Stimulated activated CD8-positive, alpha-beta memory T cell treated with anti-CD3 and anti-CD28 coated beads, Interleukin-12 subunit alpha, Interleukin-12 subunit beta, amount 100 ng/mL, for 24 hours (primary cell): ENCODE data around the gene ANKS1A.
"Not testable (repeated sequence)": the region's sequence is repeated elsewhere in the genome, so short reads cannot be mapped to it uniquely, and the experiment has no call there.

Experiments used
- DNase-seq: peaks from one replicate; pipeline ENCODE4 v3.0.0-alpha.2; 2020; ENCODE audit errors: extremely low read depth

The ANKS1A gene

DNA sequence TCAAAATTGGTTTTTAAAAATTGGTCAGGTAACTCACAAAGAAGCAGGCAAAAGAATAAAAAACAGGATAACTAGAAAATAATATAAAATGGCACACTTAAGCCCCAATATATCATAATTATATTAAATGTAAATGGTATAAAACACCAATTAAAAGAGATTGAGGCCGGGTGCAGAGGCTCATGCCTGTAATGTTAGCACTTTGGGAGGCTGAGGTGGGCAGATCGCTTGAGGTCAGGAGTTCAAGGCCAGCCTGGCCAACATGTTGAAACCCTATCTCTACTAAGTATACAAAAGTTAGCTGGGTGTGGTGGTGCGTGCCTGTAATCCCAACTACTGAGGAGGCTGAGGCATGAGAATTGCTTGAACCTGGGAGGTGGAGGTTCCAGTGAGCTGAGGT is 216.0 kb downstream of the ANKS1A start:
- DNase-seq: no peak

DNA sequence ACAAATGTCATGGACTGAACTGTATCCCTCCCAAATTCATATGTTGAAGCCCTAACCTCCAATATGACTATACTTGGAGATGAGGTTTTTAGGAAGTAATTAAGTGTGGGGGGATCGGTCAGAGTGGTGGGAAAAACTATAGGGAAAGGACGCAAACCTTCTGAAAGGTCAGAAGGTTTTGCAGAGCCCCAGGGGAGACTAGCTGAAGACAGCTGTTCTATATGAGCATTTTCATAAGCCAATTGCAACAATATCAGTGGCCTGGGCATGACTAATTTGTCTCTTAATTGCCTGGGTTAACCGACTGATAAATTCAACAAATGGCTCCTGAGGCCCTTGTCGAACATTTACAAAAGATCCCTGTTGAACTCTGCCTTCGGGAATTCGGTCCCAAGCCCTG is 217.0 kb downstream of the ANKS1A start:
- DNase-seq: not testable (repeated sequence)

DNA sequence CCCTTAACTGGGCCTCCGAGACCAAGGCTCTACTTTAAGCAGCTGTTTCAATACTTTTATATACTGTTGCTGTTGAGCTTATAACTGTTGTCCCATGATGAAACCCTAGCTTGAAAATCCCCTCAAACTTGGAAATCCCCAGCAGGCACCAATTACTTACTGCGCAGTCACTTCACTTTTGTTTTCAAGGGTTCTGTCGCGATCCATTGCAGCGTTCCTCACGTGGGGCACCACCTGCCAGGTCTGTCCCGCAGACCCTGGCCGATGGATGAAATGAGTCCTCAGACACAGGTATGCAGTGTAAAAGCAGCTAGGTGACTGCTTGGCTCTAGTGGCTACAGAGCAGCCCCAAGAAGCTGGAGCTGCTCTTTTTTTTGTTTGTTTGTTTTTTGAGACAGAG is 218.2 kb downstream of the ANKS1A start:
- not testable (repeated sequence) for DNase-seq

GRCh38 chr6:35107761-35108160 is 218.7 kb downstream of the ANKS1A start:
- DNase-seq: not testable (repeated sequence)

- no peak for DNase-seq
Measured at GRCh38 chr6:35108309-35108885, 219.3 kb downstream of the ANKS1A start.

GRCh38 chr6:35120746-35121145 is 231.7 kb downstream of the ANKS1A start:
- no peak for DNase-seq

- no peak for DNase-seq
Measured at GRCh38 chr6:35124356-35124755, 235.3 kb downstream of the ANKS1A start.

DNA sequence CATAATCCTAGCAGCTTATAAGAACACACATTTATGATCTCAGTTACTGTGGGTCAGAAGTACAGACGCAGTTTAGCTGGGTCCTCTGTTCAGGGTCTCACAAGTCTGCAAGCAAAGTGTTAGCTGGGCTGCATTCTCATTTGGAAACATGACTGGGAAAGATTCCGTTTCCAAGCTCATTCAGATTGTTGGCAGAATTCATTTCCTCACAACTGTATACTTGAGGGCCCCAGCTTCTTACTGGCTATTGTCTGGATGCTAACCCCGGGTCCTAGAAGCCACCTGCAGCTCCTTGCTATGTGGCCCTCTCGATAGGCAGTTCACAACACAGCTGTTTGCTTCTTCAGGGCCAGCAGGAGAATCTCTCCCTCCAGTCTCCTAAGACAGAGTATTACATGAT is 239.0 kb downstream of the ANKS1A start:
- no peak for DNase-seq

DNA sequence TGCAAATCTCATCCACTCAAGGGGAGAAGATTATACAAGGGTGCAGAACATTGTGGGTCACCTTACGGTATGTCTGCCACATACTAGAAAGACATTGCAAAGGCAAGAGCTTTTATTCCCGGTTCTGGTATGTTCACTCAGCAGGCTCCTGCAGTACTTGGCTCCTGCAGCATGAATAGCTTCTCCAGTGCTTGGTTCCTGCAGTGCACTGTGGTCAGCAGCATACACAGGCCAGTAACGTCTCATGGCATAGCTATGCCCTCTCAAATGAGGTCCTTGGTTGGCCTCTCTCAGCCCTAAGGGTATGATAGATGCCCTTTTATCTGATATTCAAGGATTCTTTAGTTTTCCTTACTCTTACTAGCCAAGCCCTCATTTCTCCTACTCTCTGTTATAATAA is 239.4 kb downstream of the ANKS1A start:
- no peak for DNase-seq

DNA sequence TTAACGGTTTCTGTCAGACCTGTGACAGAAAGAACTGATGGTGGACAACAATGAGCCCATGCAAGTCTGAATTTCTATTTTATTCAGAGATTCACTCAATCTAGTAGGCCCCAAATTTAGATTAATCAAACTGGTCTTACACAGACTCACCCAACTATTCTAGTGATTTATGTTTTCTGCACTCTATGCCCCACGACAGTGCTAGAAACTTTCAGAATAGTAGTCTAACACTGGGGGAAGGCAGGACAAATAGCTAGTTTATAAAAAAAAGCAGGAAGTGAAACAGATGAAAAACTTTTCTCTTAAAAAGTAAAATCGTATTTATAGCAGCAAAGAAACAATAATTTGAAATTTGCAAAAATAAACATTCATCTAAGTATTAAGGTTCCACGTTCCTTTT is 247.1 kb downstream of the ANKS1A start:
- no peak for DNase-seq

DNA sequence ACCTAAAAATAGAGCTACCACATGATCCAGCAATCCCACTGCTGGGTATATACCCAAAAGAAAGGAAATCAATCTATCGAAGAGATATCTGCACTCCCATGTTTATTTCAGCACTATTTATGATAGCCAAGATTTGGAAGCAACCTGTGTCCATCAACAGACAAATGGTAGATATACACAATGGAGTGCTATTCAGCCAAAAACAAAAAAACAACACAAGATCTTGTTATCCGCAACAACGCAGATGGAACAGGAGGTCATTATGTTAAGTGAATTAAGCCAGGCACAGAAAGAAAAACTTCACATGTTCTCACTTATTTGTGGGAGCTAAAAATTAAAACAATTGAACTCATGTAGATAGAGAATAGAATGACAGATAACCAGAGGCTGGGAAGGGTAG is 249.1 kb downstream of the ANKS1A start:
- not testable (repeated sequence) for DNase-seq

DNA sequence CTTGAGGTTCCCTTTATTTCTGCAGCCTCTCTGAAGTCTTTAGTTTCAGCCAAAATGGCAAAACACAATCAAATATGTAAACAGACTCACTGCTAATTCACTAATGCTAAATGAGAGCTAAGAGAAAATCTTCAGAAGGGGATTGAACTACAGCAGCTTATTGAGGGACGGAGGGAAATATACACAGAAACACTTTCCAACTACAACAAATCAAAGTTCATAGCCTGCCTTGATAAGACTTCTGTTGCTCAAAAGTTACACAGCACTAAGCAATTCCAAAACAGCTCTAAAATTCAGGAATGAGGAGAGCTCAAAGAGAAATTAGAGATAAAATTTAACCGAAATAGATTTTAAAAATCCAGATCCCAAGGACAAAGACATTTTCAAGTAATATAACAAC is 250.4 kb downstream of the ANKS1A start:
- DNase-seq: no peak

DNA sequence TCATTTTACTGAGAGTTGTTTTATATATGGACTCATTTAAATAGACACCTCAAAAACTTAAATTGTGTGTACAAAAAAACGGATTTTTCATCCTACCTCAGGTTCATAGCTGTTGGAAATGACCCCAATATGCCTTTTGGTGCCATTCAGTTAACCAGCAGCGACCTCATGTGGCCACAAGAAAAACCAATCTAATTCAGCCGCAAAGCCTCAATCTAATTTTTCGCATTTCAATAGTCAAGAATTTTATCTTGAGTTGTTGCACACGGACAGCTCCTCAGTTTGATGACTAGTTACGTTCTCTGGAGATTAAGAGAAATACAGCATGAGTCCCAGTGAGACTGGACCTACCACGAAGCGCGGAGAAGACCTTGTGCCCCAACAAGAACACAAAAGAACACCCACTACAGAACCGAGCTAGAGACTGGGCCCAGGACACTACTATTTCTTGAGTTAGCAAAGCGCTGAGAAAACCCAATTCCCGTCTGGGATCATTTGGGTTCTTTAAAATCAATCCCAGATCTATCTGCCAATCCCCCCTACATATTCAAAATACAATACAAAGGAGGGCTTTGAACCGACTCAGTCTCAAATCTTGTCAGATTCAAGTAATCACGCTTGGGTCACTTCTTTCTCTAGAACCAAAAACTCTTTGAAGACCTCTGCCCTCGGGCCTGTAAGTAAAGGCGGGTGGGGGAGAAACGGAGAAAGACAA is 251.0 kb downstream of the ANKS1A start:
- peak; percentile 5 for DNase-seq

DNA sequence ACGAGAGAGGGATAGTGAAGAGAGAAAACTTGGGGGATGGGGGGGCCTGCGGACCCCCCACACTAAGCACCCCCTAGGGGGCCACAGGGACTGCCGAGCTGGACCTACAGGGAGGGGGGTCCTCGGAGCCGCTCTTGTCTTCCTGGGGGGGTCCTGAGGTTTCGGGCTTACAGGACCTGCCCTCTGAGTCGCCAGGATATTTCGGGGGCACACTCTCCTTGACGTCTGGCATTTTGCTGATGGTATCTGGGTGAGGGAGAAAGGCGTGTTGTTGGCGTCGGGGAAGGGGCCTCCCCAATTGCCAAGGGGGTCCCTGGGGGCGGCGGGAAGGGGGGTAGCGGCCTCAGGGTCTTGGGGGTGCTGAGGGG is 251.6 kb downstream of the ANKS1A start:
- no peak for DNase-seq
